CD4-positive, alpha-beta T cell treated with Interleukin-10 for 1 hour (primary cell): ENCODE data around the gene SNTA1.
"Not testable (repeated sequence)": the region's sequence is repeated elsewhere in the genome, so short reads cannot be mapped to it uniquely, and the experiment has no call there.

Experiments used
- DNase-seq: peaks from one replicate; pipeline ENCODE4 v3.0.0-alpha.2; 2020

Gene SNTA1

GRCh38 chr20:33389326-33389725 is 54.2 kb downstream of the SNTA1 start:
- not testable (repeated sequence) for DNase-seq

- no peak for DNase-seq
Observed at GRCh38 chr20:33388268-33388667, 55.3 kb downstream of the SNTA1 start.

GRCh38 chr20:33387177-33387576 is 56.4 kb downstream of the SNTA1 start:
- DNase-seq, result no peak

GRCh38 chr20:33386673-33387072 is 56.9 kb downstream of the SNTA1 start:
- no peak for DNase-seq

- DNase-seq, result peak; percentile 8
Observed at GRCh38 chr20:33377366-33377765, 66.2 kb downstream of the SNTA1 start.

GRCh38 chr20:33373735-33374605 is 69.6 kb downstream of the SNTA1 start:
- no peak for DNase-seq

GRCh38 chr20:33372993-33373441 is 70.5 kb downstream of the SNTA1 start:
- no peak for DNase-seq

- peak; percentile 88 for DNase-seq
Observed at GRCh38 chr20:33370291-33370690, 73.3 kb downstream of the SNTA1 start.

- no peak for DNase-seq
Observed at GRCh38 chr20:33362898-33363297, 80.7 kb downstream of the SNTA1 start.

GRCh38 chr20:33359399-33360261 is 83.9 kb downstream of the SNTA1 start:
- no peak for DNase-seq
